Mesothelial cell of epicardium (in vitro differentiated cells): ENCODE measurements around the gene CTDSP2. TPM values are rescaled to one million over a fixed set of nuclear protein-coding genes. Genes with fewer than 3 reads are reported as not detected.

Experiments used
- DNase-seq, 2 experiments: peaks; one replicate each; pipeline ENCODE4 v3.0.0; 2021; ENCODE audit warnings: low spot score in 2 of 2; ENCODE audit not compliant: unreplicated experiment in 2 of 2
- H3K27ac Mint-ChIP-seq: 2 replicates; pipeline ENCODE4 v1.8.0; 2021; ENCODE audit warnings: mixed read lengths
- H3K27me3 Mint-ChIP-seq: 2 replicates; pipeline ENCODE4 v1.8.0; 2021; ENCODE audit warnings: low read depth, mixed read lengths
- H3K36me3 Mint-ChIP-seq: 2 replicates; pipeline ENCODE4 v1.8.0; 2021; ENCODE audit warnings: mixed read lengths
- H3K4me1 Mint-ChIP-seq: 2 replicates; pipeline ENCODE4 v1.8.0; 2021; ENCODE audit warnings: mixed read lengths
- H3K4me3 Mint-ChIP-seq: 2 replicates; pipeline ENCODE4 v1.8.0; 2021; ENCODE audit warnings: mild to moderate bottlenecking, moderate library complexity, mixed read lengths
- H3K9me3 Mint-ChIP-seq: 2 replicates; pipeline ENCODE4 v1.8.0; 2021; ENCODE audit warnings: mixed read lengths
- CTCF ChIP-seq: fragments of 200-600 bp; sonication (generic); IDR thresholded peaks from one replicate; pipeline ENCODE4 v1.5.0; 2021; ENCODE audit warnings: antibody characterized with exemption; ENCODE audit not compliant: unreplicated experiment
- total RNA-seq: library from RNA; stranded (reverse); gene quantifications from 3 replicates; pipeline ENCODE4 v1.2.1, GENCODE V29; 2021

The CTDSP2 gene, protein sequence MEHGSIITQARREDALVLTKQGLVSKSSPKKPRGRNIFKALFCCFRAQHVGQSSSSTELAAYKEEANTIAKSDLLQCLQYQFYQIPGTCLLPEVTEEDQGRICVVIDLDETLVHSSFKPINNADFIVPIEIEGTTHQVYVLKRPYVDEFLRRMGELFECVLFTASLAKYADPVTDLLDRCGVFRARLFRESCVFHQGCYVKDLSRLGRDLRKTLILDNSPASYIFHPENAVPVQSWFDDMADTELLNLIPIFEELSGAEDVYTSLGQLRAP
- total RNA-seq, result 210 to 218 TPM (median 216 TPM) in 3 replicates

GRCh38 chr12:57846577-57847319 lies at the start of gene CTDSP2:
CTDSP2 (minus strand) TSS chr12:57846729; CDS start chr12:57846435, 294 bp downstream.
- peak within 1 kb of the TSS; percentile 83 for H3K4me3 Mint-ChIP-seq
- H3K27ac Mint-ChIP-seq, result peak within 1 kb of the TSS; percentile 96
- H3K9me3 Mint-ChIP-seq, result no peaks in the 10 kb centered on the region
- H3K27me3 Mint-ChIP-seq, result no peaks in the 10 kb centered on the region
- peak; percentile 99 for DNase-seq
- peaks cover 39% of the 10 kb centered on the region for H3K4me1 Mint-ChIP-seq
- no peak for TF ChIP-seq CTCF
- H3K36me3 Mint-ChIP-seq, result no peaks in the 10 kb centered on the region

DNA sequence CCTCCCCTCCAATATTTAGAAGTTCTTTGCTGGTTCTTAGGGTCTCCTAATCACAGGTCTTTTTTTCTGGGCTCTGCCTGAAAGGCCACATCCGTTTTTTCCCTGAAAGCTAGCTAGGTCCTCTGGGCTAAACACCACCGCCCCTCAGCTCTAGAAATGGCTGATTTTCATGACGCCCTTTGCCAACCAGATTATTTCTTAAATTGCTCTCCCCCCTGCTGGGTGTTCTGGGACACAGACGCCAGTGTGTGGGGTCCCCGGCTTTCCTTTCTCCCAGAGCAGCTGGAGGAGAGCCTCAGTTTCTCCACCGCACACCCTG lies 49.5 kb upstream of the CTDSP2 start:
- H3K4me1 Mint-ChIP-seq, result peaks cover 72% of the 10 kb centered on the region
- DNase-seq, result no peak

GRCh38 chr12:57895389-57896114 lies 49.0 kb upstream of the CTDSP2 start:
- Mint-ChIP-seq H3K27me3 (no peaks in the 10 kb centered on the region), H3K27ac (peak overlapping the region; percentile 100), H3K4me1 (peaks cover 76% of the 10 kb centered on the region), H3K4me3 (peak overlapping the region; percentile 62), H3K9me3 (no peaks in the 10 kb centered on the region), H3K36me3 (no peaks in the 10 kb centered on the region)
- TF ChIP-seq CTCF, result no peak
- DNase-seq, result no peak

More for the DNA sequence above, 49.5 kb upstream of the CTDSP2 start:
- H3K27ac Mint-ChIP-seq, result peak overlapping the region; percentile 100
- H3K4me3 Mint-ChIP-seq, result peak overlapping the region; percentile 62
- H3K27me3 Mint-ChIP-seq, result no peaks in the 10 kb centered on the region
- no peaks in the 10 kb centered on the region for H3K9me3 Mint-ChIP-seq
- H3K36me3 Mint-ChIP-seq, result no peaks in the 10 kb centered on the region
- no peak for TF ChIP-seq CTCF

- no peak for TF ChIP-seq CTCF
- no peaks in the 10 kb centered on the region for H3K27me3 Mint-ChIP-seq
- H3K4me3 Mint-ChIP-seq, result peak overlapping the region; percentile 53
- H3K4me1 Mint-ChIP-seq, result peaks cover 84% of the 10 kb centered on the region
- peak overlapping the region; percentile 100 for H3K27ac Mint-ChIP-seq
- no peaks in the 10 kb centered on the region for H3K9me3 Mint-ChIP-seq
- H3K36me3 Mint-ChIP-seq, result no peaks in the 10 kb centered on the region
- no peak for DNase-seq
These were observed 48.1 kb upstream of the CTDSP2 start for GRCh38 chr12:57894399-57895292.
